HepG2 (cell line): ENCODE measurements around the gene DNAI2. TPM values are rescaled to one million over a fixed set of nuclear protein-coding genes. Genes with fewer than 3 reads are reported as not detected.
A peak's percentile ranks its signal among the peaks of the same experiment; 100 is the strongest.

ENCODE experiments used
- CEBPZ ChIP-seq: IDR thresholded peaks from 2 replicates; pipeline ENCODE4 v1.6.1; 2012; ENCODE audit warnings: low read length, improper control_type of control experiment
- DPF2 ChIP-seq: sonication (generic); formaldehyde crosslinking; IDR thresholded peaks from 2 replicates; pipeline ENCODE4 v1.4.0; 2020; ENCODE audit warnings: mild to moderate bottlenecking, low read depth, missing genetic modification reagents, borderline replicate concordance
- E2F5 ChIP-seq: sonication (generic); formaldehyde crosslinking; conservative IDR thresholded peaks from 2 replicates; pipeline ENCODE4 v1.4.0; 2020; ENCODE audit warnings: missing genetic modification reagents
- FIP1L1 ChIP-seq: fragments of 200-400 bp; formaldehyde crosslinking; IDR thresholded peaks from 2 replicates; pipeline ENCODE4 v1.6.1; 2018; ENCODE audit warnings: low read depth, mild to moderate bottlenecking, low read length, moderate library complexity, borderline replicate concordance; ENCODE audit not compliant: insufficient read depth
- FOSL2 ChIP-seq: sonication (generic); formaldehyde crosslinking; IDR thresholded peaks from 2 replicates; pipeline ENCODE4 v1.4.0; 2020; ENCODE audit warnings: missing genetic modification reagents
- HCFC1 ChIP-seq: fragments of 150-350 bp; IDR thresholded peaks from 2 replicates; pipeline ENCODE4 v1.6.1; 2014; ENCODE audit warnings: low read depth, low read length
- JARID2 ChIP-seq: sonication (generic); formaldehyde crosslinking; IDR thresholded peaks from 2 replicates; pipeline ENCODE4 v1.8.1; 2023; ENCODE audit warnings: missing genetic modification reagents, inconsistent platforms; ENCODE audit not compliant: insufficient replicate concordance
- KLF12 ChIP-seq: sonication (generic); formaldehyde crosslinking; IDR thresholded peaks from 2 replicates; pipeline ENCODE4 v1.4.0; 2020; ENCODE audit warnings: missing genetic modification reagents, borderline replicate concordance
- MATR3 ChIP-seq: sonication (generic); formaldehyde crosslinking; IDR thresholded peaks from 2 replicates; pipeline ENCODE4 v1.4.0; 2020; ENCODE audit warnings: missing genetic modification reagents
- POLR2AphosphoS2 ChIP-seq: IDR thresholded peaks from 2 replicates; pipeline ENCODE4 v1.6.1; 2011; ENCODE audit warnings: low read depth, low read length, improper control_type of control experiment
- RAD21 ChIP-seq: fragments of 450-650 bp; formaldehyde crosslinking; IDR thresholded peaks from 2 replicates; pipeline ENCODE4 v1.5.0; 2020; ENCODE audit warnings: mild to moderate bottlenecking
- RORA ChIP-seq: sonication (generic); formaldehyde crosslinking; IDR thresholded peaks from 2 replicates; pipeline ENCODE4 v1.5.0; 2020; ENCODE audit warnings: mild to moderate bottlenecking, missing genetic modification reagents, moderate library complexity
- SP1 ChIP-seq, 2 experiments: fragments of 450-650 bp in 1 of 2; sonication (generic) in 1 of 2; formaldehyde crosslinking in 1 of 2; IDR thresholded peaks; 2 replicates each; pipeline versions ENCODE4 v1.4.0 to v1.6.1; 2016 to 2020; ENCODE audit warnings: missing genetic modification reagents in 1 of 2
- SP140L ChIP-seq: sonication (generic); formaldehyde crosslinking; IDR thresholded peaks from 2 replicates; pipeline ENCODE4 v1.4.0; 2020; ENCODE audit warnings: missing genetic modification reagents, borderline replicate concordance
- STAG1 ChIP-seq: sonication (generic); formaldehyde crosslinking; IDR thresholded peaks from 2 replicates; pipeline ENCODE4 v1.4.0; 2020; ENCODE audit warnings: missing genetic modification reagents
- TEAD2 ChIP-seq: sonication (generic); formaldehyde crosslinking; IDR thresholded peaks from 2 replicates; pipeline ENCODE4 v1.9.0; 2021; ENCODE audit warnings: missing genetic modification reagents
- ZHX2 ChIP-seq, 2 experiments: sonication (generic) in 1 of 2; formaldehyde crosslinking in 1 of 2; IDR thresholded peaks; 2 replicates each; pipeline versions ENCODE4 v1.6.1 to v1.9.0; 2014 to 2022; ENCODE audit warnings: antibody characterized with exemption in 1 of 2, borderline replicate concordance in 1 of 2, inconsistent platforms in 1 of 2, low read depth in 1 of 2, missing genetic modification reagents in 1 of 2
- ZNF282 ChIP-seq: fragments of 450-650 bp; IDR thresholded peaks from 2 replicates; pipeline ENCODE4 v1.6.1; 2018; ENCODE audit not compliant: partially characterized antibody
- ZNF564 ChIP-seq: sonication (generic); formaldehyde crosslinking; IDR thresholded peaks from 2 replicates; pipeline ENCODE4 v1.8.1; 2023; ENCODE audit warnings: mild to moderate bottlenecking, missing genetic modification reagents
- ZNF670 ChIP-seq: sonication (generic); formaldehyde crosslinking; IDR thresholded peaks from 2 replicates; pipeline ENCODE4 v1.8.0; 2022; ENCODE audit warnings: mild to moderate bottlenecking, missing genetic modification reagents, borderline replicate concordance
- polyA plus RNA-seq, 8 experiments: library from polyadenylated mRNA; depleted of rRNA in 3 of 8; stranded (reverse) in 7 of 8; unstranded in 1 of 8; fragments of >200 nt; fragmentation: Illumina TruSeq in 4 of 8; extraction: Trizol in 4 of 8; gene quantifications; 2 replicates each; pipeline versions ENCODE4 v1.2.1 to v1.2.3, GENCODE V29; 2011 to 2016; ENCODE audit warnings: low read depth in 4 of 8, missing spikeins in 1 of 8, mixed read lengths in 1 of 8; ENCODE audit not compliant: insufficient read depth in 1 of 8
- total RNA-seq, 5 experiments: library from RNA; depleted of rRNA; stranded (reverse); fragments of >200 nt; fragmentation: Illumina TruSeq; extraction: Trizol; gene quantifications; 2 replicates each; pipeline ENCODE4 v1.2.3, GENCODE V29; 2016; ENCODE audit warnings: low read depth in 1 of 5

DNAI2 gene
- total and polyA plus RNA-seq, 2 of the 13 experiments (the other 11 are each of a cell fraction or from before 2014, with no cell fraction given): not detected

GRCh38 chr17:74354123-74354522 is 80.1 kb downstream of the DNAI2 start (continued):
- no peak for TF ChIP-seq KLF12 (CRISPR knock-in tag)
- TF ChIP-seq DPF2: no peak
- no peak for TF ChIP-seq SP140L (CRISPR knock-in tag)
- no peak for TF ChIP-seq ZNF670 (CRISPR knock-in tag)
- no peak; the same call in 1 of the 2 replicates for TF ChIP-seq MATR3 (CRISPR knock-in tag)
- no peak for TF ChIP-seq ZNF564 (CRISPR knock-in tag)
- no peak for TF ChIP-seq ZNF282
- peak; percentile 79 for TF ChIP-seq STAG1 (CRISPR knock-in tag)
- 0 out of 2 replicates have a peak, but pooled peaks have one; percentile 19 for TF ChIP-seq E2F5 (CRISPR knock-in tag)
- TF ChIP-seq CEBPZ: no peak
- TF ChIP-seq FOSL2 (CRISPR knock-in tag): 0 out of 2 replicates have a peak, but pooled peaks have one; percentile 20
- TF ChIP-seq TEAD2 (CRISPR knock-in tag): no peak
- TF ChIP-seq FIP1L1: no peak
- peak; percentile 98 for TF ChIP-seq RAD21 (CRISPR knock-in tag)
- no peak for TF ChIP-seq RORA (CRISPR knock-in tag)
- no peak for TF ChIP-seq ZHX2 (IDR thresholded peaks at IDR 0.05; ENCODE audit: low read depth)
- TF ChIP-seq ZHX2 (CRISPR knock-in tag; IDR thresholded peaks at IDR 0.05; ENCODE audit: borderline replicate concordance): no peak
- peak; percentile 55 for TF ChIP-seq JARID2 (CRISPR knock-in tag)
- TF ChIP-seq SP1 (IDR thresholded peaks at IDR 0.05): no peak
- peak; percentile 44; the same call in 1 of the 2 replicates for TF ChIP-seq SP1 (CRISPR knock-in tag; IDR thresholded peaks at IDR 0.05)
- TF ChIP-seq POLR2AphosphoS2: no peak
- no peak for TF ChIP-seq HCFC1
